Cardiac muscle cell (in vitro differentiated cells and primary cell): ENCODE measurements around the gene RARS1. TPM values are rescaled to one million over a fixed set of nuclear protein-coding genes. Genes with fewer than 3 reads are reported as not detected.

ENCODE experiments used
- DNase-seq, 2 donors: peaks; one replicate each; pipeline versions ENCODE4 v3.0.0 to v3.0.0-alpha.2; 2010 to 2017; ENCODE audit warnings: low read depth in 1 of 2, low spot score in 1 of 2
- H3K27ac ChIP-seq: fragments of 200-600 bp; sonication (generic); 2 replicates; pipeline ENCODE4 v1.5.1; 2016
- H3K27me3 ChIP-seq: fragments of 200-600 bp; sonication (generic); 2 replicates; pipeline ENCODE4 v1.6.0; 2016; ENCODE audit warnings: control low read depth
- H3K36me3 ChIP-seq: fragments of 200-600 bp; sonication (generic); 2 replicates; pipeline ENCODE4 v1.5.1; 2016; ENCODE audit warnings: control low read depth
- H3K4me1 ChIP-seq: fragments of 200-600 bp; sonication (generic); 2 replicates; pipeline ENCODE4 v1.8.1; 2017; ENCODE audit warnings: low read depth, mild to moderate bottlenecking, mixed run types
- H3K4me3 ChIP-seq: fragments of 200-600 bp; sonication (generic); 2 replicates; pipeline ENCODE4 v1.5.1; 2016; ENCODE audit warnings: mild to moderate bottlenecking
- H3K9me3 ChIP-seq: fragments of 200-600 bp; sonication (generic); 2 replicates; pipeline ENCODE4 v1.5.1; 2017; ENCODE audit warnings: low read depth, mild to moderate bottlenecking, control low read depth
- polyA plus RNA-seq: library from polyadenylated mRNA; unstranded; fragments of >200 nt; fragmentation: Nextera tagmentation; extraction: Ambion mirVana; gene quantifications from 2 replicates; pipeline ENCODE4 v1.2.1, GENCODE V29; 2016
- total RNA-seq: library from RNA; depleted of rRNA; stranded (reverse); fragments of >200 nt; gene quantifications from 2 replicates; pipeline ENCODE4 v1.2.3, GENCODE V29; 2016
- TF ChIP-seq, protein P1 (sequence below): IDR thresholded peaks from 2 replicates; pipeline ENCODE4 v1.5.1; 2012; ENCODE audit warnings: low read depth, mild to moderate bottlenecking, low read length

RARS1 gene
- total and polyA plus RNA-seq, 2 experiments from 2014 or later: 68.0 to 92.7 TPM

DNA sequence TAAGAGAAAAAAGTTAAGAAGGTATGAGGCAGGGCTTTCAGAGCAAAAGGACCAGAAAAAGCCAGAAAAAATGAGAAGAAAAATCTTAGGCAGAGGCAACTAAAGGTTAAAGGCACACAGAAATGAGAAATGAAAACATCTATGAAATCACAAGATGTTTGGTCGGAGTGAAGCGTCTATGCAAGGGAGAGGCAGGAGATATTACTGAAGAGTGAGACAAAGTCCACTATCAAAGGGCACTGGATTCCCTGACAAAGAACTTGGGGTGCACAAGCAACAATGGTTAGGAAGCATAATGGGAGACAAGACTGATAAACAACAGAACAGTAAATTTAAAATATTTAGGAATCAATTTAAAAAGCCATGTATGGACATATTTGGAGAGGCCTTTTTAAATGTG is 76.0 kb downstream of the RARS1 start:
- DNase-seq: no peak
- Histone ChIP-seq H3K9me3 (no peaks in the 10 kb centered on the region), H3K36me3 (peaks cover 48% of the 10 kb centered on the region), H3K4me1 (peaks cover 16% of the 10 kb centered on the region), H3K27me3 (no peaks in the 10 kb centered on the region), H3K27ac (no peak overlapping the region), H3K4me3 (no peak overlapping the region)
- TF ChIP-seq, protein P1, sequence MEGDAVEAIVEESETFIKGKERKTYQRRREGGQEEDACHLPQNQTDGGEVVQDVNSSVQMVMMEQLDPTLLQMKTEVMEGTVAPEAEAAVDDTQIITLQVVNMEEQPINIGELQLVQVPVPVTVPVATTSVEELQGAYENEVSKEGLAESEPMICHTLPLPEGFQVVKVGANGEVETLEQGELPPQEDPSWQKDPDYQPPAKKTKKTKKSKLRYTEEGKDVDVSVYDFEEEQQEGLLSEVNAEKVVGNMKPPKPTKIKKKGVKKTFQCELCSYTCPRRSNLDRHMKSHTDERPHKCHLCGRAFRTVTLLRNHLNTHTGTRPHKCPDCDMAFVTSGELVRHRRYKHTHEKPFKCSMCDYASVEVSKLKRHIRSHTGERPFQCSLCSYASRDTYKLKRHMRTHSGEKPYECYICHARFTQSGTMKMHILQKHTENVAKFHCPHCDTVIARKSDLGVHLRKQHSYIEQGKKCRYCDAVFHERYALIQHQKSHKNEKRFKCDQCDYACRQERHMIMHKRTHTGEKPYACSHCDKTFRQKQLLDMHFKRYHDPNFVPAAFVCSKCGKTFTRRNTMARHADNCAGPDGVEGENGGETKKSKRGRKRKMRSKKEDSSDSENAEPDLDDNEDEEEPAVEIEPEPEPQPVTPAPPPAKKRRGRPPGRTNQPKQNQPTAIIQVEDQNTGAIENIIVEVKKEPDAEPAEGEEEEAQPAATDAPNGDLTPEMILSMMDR: no peak

DNA sequence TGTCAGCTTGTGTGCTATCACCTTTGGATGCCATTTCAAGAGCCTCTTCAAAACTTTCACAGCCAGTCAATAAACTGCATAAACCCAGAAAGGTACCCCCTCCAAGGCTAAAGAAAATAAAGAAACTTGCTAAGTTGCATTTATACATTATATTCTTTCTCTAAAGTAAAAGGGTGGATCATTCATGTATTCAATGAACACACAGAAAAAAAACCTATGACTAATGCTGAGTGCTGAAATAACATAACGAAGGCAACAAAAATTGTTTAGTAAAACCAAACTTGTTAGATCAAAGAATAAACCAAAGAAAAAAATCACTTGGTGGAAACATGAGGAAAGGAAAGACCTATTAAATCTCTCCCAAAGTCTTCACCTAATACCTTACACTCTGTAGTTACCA is 77.7 kb downstream of the RARS1 start:
- DNase-seq: no peak
- Histone ChIP-seq H3K36me3 (peaks cover 44% of the 10 kb centered on the region), H3K4me3 (no peak overlapping the region), H3K27ac (no peak overlapping the region), H3K9me3 (no peaks in the 10 kb centered on the region), H3K27me3 (no peaks in the 10 kb centered on the region), H3K4me1 (peaks cover 24% of the 10 kb centered on the region)
- TF ChIP-seq, protein P1: no peak

DNA sequence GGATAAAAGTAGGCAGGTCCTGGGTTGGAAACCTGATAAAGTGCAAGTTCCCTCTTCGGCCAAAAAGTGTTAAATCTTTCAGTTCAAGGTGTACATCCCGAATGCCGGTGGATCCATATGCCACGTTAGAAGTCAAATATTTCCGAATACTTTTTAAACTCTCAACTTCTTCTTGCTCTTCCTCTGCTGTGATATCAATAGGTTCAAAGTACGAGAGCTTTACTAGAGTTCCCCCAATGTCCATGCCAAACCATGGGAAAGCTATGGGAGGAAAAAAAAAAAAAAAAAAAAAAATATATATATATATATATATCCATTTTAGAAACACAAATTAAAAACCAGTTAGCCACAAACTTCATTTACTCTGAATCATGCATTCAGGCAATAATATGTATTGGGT is 82.5 kb downstream of the RARS1 start:
- Histone ChIP-seq H3K36me3 (peaks cover 23% of the 10 kb centered on the region), H3K4me3 (no peak overlapping the region), H3K4me1 (peaks cover 31% of the 10 kb centered on the region), H3K9me3 (no peaks in the 10 kb centered on the region), H3K27ac (no peak overlapping the region), H3K27me3 (no peaks in the 10 kb centered on the region)
- TF ChIP-seq, protein P1: no peak
- no peak for DNase-seq

Other genes with a start within 250 kb of the RARS1 start
- 8.6 and 9.7 TPM in 2 replicates for gene WWC1, start 194.8 kb upstream of the RARS1 start, total RNA-seq
- 6.0 and 6.9 TPM in 2 replicates for gene WWC1, start 194.8 kb upstream of the RARS1 start, polyA plus RNA-seq
- gene FBLL1, start 42.8 kb downstream of the RARS1 start, total RNA-seq: 0.63 and 1.2 TPM in 2 replicates
- 0.15 TPM in 1 of 2 replicates, not detected in the other for gene FBLL1, start 42.8 kb downstream of the RARS1 start, polyA plus RNA-seq
- gene PANK3, start 92.9 kb downstream of the RARS1 start, total RNA-seq: 40.7 and 57.7 TPM in 2 replicates
- gene PANK3, start 92.9 kb downstream of the RARS1 start, polyA plus RNA-seq: 14.5 and 23.0 TPM in 2 replicates